Calu3 (cell line): ENCODE results near the gene YRDC. TPM values are rescaled to one million over a fixed set of nuclear protein-coding genes. Genes with fewer than 3 reads are reported as not detected.

ENCODE experiments used
- BruUV-seq: library from RNA; stranded (reverse); fragments of 400-500 nt; replicated peaks from 2 replicates; lab custom pipeline; 2021; lab: Mats Ljungman, UMichigan
- CTCF ChIA-PET: fragments of 300-600 bp; sonication (Branson Sonifier 250); formaldehyde crosslinking; loops from one replicate; lab custom pipeline; 2022; ENCODE audit warnings: antibody characterized with exemption; lab: Charles Lee
- DNase-seq: peaks from one replicate; pipeline ENCODE4 v3.0.0; 2022
- H3K27ac Mint-ChIP-seq: one replicate; pipeline ENCODE4 v1.8.0; 2022; ENCODE audit warnings: mixed read lengths; ENCODE audit not compliant: unreplicated experiment
- H3K27me3 Mint-ChIP-seq: one replicate; pipeline ENCODE4 v1.8.0; 2022; ENCODE audit warnings: mixed read lengths; ENCODE audit not compliant: unreplicated experiment
- H3K36me3 Mint-ChIP-seq: one replicate; pipeline ENCODE4 v1.8.0; 2022; ENCODE audit warnings: mild to moderate bottlenecking, moderate library complexity, mixed read lengths; ENCODE audit not compliant: insufficient read depth, unreplicated experiment
- H3K4me1 Mint-ChIP-seq: one replicate; pipeline ENCODE4 v1.8.0; 2022; ENCODE audit warnings: mild to moderate bottlenecking, low read depth, mixed read lengths; ENCODE audit not compliant: unreplicated experiment
- H3K4me3 Mint-ChIP-seq: one replicate; pipeline ENCODE4 v1.8.0; 2022; ENCODE audit warnings: mild to moderate bottlenecking, low read depth, moderate library complexity, mixed read lengths; ENCODE audit not compliant: unreplicated experiment
- H3K9me3 Mint-ChIP-seq: one replicate; pipeline ENCODE4 v1.8.0; 2022; ENCODE audit warnings: low read depth, mixed read lengths; ENCODE audit not compliant: unreplicated experiment
- intact Hi-C: fragments of 100-400 bp; cut with micrococcal nuclease; formaldehyde crosslinking; loops from one replicate; pipeline ENCODE4 v1.10.0; 2022; ENCODE audit not compliant: unreplicated experiment
- total RNA-seq: library from RNA; stranded (reverse); gene quantifications from 2 replicates; pipeline ENCODE4 v1.2.3, GENCODE V29; 2022
- TF ChIP-seq, protein P1 (sequence below): fragments of 200-600 bp; IDR thresholded peaks from one replicate; pipeline ENCODE4 v1.8.0; 2022; ENCODE audit warnings: antibody characterized with exemption; ENCODE audit not compliant: unreplicated experiment

Gene YRDC
- total RNA-seq, 1 experiment from 2014 or later: 18.6 TPM

DNA sequence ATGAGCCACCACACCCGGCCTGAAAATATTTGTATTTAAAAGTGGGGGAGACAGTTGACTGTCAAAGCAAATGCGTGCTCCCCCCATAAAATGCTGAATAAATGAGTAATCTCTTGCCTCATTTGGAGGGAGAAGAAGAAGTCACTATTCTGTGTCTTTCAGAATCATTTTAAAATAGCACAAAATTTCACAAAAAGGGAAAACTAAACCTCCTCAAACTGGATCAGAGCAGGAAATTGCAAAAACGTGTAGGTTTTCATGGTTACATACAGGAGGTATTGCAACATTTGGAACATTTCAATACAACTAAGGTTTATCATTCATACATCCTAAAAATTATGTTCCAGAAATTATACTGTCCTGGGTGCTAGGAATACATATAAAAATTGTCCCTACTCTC is 37.8 kb upstream of the YRDC start:
- no TSS peak for BruUV-seq
- CTCF ChIA-PET: interaction anchor here (0.5 to 0.7 kb wide), 2 partner anchors 10 to 240 kb away, joined by 6 to 7 read pairs; no protein-coding TSS in a partner anchor
- no peaks in the 10 kb centered on the region for H3K9me3 Mint-ChIP-seq

DNA sequence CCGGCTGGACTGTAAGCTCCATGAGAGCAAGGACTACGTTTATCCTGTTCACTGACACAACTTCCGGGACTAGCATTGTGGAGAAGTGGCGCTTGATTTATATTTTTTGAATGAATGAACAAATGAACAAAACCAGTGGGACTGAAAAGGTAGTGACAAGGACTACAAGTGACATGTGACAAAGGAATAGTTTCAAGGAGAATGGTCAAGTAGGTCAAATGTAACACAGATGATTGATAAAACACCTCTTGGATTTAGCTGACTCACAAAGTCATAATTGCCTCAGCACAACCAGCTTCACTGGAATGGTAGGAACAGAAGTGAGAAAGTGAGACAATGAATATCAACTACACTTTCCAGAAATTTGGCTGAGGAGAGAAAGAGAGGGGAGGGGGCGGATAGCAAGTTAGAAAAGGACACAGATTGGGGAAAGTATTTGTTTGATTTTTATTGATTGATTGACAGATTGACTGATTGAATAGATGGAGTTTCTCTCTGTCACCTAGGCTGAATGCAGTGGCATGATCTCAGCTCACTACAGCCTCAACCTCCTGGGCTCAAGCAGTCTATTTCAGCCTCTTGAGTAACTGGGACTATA is 37.1 kb upstream of the YRDC start:
- CTCF ChIA-PET: interaction anchor here (0.6 kb wide), 1 partner anchor 822 kb away, joined by 4 read pairs; no protein-coding TSS in a partner anchor
- Mint-ChIP-seq H3K27me3 (no peaks in the 10 kb centered on the region), H3K36me3 (peaks cover 12% of the 10 kb centered on the region), H3K4me3 (no peak overlapping the region), H3K9me3 (no peaks in the 10 kb centered on the region), H3K4me1 (peaks cover 34% of the 10 kb centered on the region), H3K27ac (peak overlapping the region; percentile 31)
- no TSS peak for BruUV-seq
- TF ChIP-seq, protein P1, sequence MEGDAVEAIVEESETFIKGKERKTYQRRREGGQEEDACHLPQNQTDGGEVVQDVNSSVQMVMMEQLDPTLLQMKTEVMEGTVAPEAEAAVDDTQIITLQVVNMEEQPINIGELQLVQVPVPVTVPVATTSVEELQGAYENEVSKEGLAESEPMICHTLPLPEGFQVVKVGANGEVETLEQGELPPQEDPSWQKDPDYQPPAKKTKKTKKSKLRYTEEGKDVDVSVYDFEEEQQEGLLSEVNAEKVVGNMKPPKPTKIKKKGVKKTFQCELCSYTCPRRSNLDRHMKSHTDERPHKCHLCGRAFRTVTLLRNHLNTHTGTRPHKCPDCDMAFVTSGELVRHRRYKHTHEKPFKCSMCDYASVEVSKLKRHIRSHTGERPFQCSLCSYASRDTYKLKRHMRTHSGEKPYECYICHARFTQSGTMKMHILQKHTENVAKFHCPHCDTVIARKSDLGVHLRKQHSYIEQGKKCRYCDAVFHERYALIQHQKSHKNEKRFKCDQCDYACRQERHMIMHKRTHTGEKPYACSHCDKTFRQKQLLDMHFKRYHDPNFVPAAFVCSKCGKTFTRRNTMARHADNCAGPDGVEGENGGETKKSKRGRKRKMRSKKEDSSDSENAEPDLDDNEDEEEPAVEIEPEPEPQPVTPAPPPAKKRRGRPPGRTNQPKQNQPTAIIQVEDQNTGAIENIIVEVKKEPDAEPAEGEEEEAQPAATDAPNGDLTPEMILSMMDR: no peak
- intact Hi-C loops: no loop called here
- DNase-seq: no peak

More for the DNA sequence above, 37.8 kb upstream of the YRDC start:
- no peak for DNase-seq
- Mint-ChIP-seq H3K4me3 (no peak overlapping the region), H3K4me1 (peaks cover 34% of the 10 kb centered on the region), H3K27ac (no peak overlapping the region), H3K36me3 (peaks cover 12% of the 10 kb centered on the region), H3K27me3 (no peaks in the 10 kb centered on the region)
- TF ChIP-seq, protein P1: no peak
- intact Hi-C loops: no loop called here

DNA sequence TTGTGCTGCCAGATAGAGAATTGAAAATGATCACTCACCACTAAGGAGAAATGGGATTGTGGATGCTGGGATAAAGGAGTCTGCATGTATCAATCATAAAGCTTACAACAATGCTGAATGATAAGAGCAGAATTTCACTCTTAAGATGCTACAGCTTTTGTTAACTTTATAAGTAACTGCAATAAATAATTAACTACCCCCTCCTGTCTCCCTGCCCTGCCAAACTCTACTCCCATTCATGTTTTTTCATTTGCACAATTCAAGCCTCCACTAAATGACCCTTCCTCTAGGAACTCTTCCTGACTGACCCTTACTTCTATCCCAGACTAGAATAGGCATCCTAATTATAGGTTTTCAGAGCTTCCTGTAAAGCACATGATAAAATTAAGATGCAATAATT is 36.5 kb upstream of the YRDC start:
- intact Hi-C loops: no loop called here
- no peak for DNase-seq
- H3K4me3 Mint-ChIP-seq: no peak overlapping the region
- H3K27me3 Mint-ChIP-seq: no peaks in the 10 kb centered on the region
- TF ChIP-seq, protein P1: no peak
- CTCF ChIA-PET: no interaction called here
- peak overlapping the region; percentile 31 for H3K27ac Mint-ChIP-seq
- H3K9me3 Mint-ChIP-seq: no peaks in the 10 kb centered on the region
- peaks cover 34% of the 10 kb centered on the region for H3K4me1 Mint-ChIP-seq
- H3K36me3 Mint-ChIP-seq: peaks cover 16% of the 10 kb centered on the region
- BruUV-seq: no TSS peak

DNA sequence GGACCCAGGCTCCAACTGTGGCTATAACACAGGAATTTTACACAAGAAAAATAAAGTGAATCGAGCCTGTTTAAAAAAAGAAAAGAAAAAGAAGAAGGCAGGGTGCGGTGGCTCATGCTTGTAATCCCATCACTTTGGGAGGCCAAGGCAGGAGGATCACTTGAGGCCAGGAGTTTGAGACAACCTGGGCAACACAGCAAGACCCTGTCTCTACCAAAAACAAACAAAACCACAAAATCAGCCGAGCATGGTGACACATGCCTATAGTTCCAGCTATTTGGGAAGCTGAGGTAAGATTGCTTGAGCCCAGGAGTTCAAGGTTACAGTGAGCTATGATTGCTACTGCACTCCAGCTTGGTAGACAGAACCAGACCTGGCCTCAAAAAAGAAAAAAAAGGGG is 33.6 kb upstream of the YRDC start:
- Mint-ChIP-seq H3K36me3 (peaks cover 24% of the 10 kb centered on the region), H3K27ac (no peak overlapping the region), H3K4me3 (no peak overlapping the region), H3K4me1 (peaks cover 28% of the 10 kb centered on the region), H3K27me3 (no peaks in the 10 kb centered on the region), H3K9me3 (no peaks in the 10 kb centered on the region)
- TF ChIP-seq, protein P1: no peak
- BruUV-seq: no TSS peak
- intact Hi-C loops: no loop called here
- no peak for DNase-seq
- CTCF ChIA-PET: no interaction called here
